ENCODE data around the gene ERV3-1.
"Not testable (repeated sequence)": the region's sequence is repeated elsewhere in the genome, so short reads cannot be mapped to it uniquely, and the experiment has no call there.

GRCh38 chr7:65025023-65025422 lies 18.5 kb upstream of the ERV3-1 start:
- TF ChIP-seq ZNF555 (tag by site-specific recombination; conservative IDR thresholded peaks at IDR 0.05); ZNF837 (tag by site-specific recombination; IDR thresholded peaks at IDR 0.05): not testable (repeated sequence)

All from HEK293 (cell line).